Upper lobe of left lung (tissue), 4 donors: Measurements from ENCODE around the gene RNLS.

Experiments used
- CTCF ChIP-seq, 6 experiments: fragments of 450-650 bp in 4 of 6; fragments of 200-600 bp in 2 of 6; sonication (generic) in 2 of 6; IDR thresholded peaks; one replicate each; pipeline ENCODE4 v1.5.1; 2016 to 2019; ENCODE audit warnings: antibody characterized with exemption in 6 of 6
- EP300 ChIP-seq, 4 donors: sonication (generic); formaldehyde crosslinking; IDR thresholded peaks; one replicate each; pipeline ENCODE4 v1.5.1; 2017; ENCODE audit warnings: antibody characterized with exemption in 4 of 4, control low read depth in 2 of 4
- POLR2A ChIP-seq, 4 donors: fragments of 450-650 bp; IDR thresholded peaks; one replicate each; pipeline ENCODE4 v1.5.1; 2016 to 2017; ENCODE audit warnings: antibody characterized with exemption in 4 of 4, mild to moderate bottlenecking in 2 of 4
- POLR2AphosphoS5 ChIP-seq, 2 donors: sonication (generic); formaldehyde crosslinking; IDR thresholded peaks; one replicate each; pipeline ENCODE4 v1.5.1; 2017; ENCODE audit warnings: antibody characterized with exemption in 2 of 2

DNA sequence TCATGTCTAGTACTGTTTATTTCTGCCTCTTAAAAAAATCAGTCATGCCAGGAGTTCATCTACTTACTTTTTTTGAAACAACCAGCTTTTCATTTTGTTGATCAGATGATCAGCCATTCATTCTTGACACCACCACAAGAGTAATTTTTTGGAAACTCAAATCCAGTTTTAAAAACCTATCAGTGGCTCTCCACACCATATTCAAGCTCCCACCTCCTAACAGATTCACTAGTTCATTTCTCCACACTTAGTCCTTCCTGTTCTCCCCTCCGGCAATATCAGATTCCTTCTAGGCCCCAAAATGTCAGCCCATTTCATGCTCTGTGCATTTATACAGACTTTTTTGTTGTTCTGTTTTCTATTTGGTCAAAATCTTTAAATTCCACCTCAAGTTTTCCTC lies 341.6 kb downstream of the RNLS start:
- TF ChIP-seq CTCF (IDR thresholded peaks at IDR 0.05) (no peak), EP300 (IDR thresholded peaks at IDR 0.05) (no peak), POLR2A (IDR thresholded peaks at IDR 0.05) (no peak), POLR2AphosphoS5 (IDR thresholded peaks at IDR 0.05) (no peak)
